ENCODE measurements around the gene HTR2A. TPM values are rescaled to one million over a fixed set of nuclear protein-coding genes. Genes with fewer than 3 reads are reported as not detected.

The HTR2A gene
- total RNA-seq, 1 donor from 2014 or later: 2.2 TPM

GRCh38 chr13:46903748-46904147, 6.9 kb upstream of the HTR2A start:
- no peak for DNase-seq (ENCODE audit: extremely low spot score in 2 of 2)
- no peaks in the 10 kb centered on the region for H3K4me1 ChIP-seq
- H3K4me3 ChIP-seq: no peak overlapping the region
- no peak for TF ChIP-seq CTCF (IDR thresholded peaks at IDR 0.05)
- TF ChIP-seq POLR2AphosphoS5 (IDR thresholded peaks at IDR 0.05; ENCODE audit: insufficient read depth in 1 of 2, low read depth in 1 of 2): no peak
- TF ChIP-seq POLR2A (IDR thresholded peaks at IDR 0.05): no peak
- H3K9me3 ChIP-seq: no peaks in the 10 kb centered on the region
- H3K27me3 ChIP-seq: no peaks in the 10 kb centered on the region
- no peak overlapping the region for H3K27ac ChIP-seq
- intact Hi-C loops (cut with DNase I): no loop called here
- H3K36me3 ChIP-seq: no peaks in the 10 kb centered on the region

GRCh38 chr13:46901721-46902120, 4.9 kb upstream of the HTR2A start:
- Histone ChIP-seq H3K27ac (no peak overlapping the region), H3K4me1 (no peaks in the 10 kb centered on the region), H3K27me3 (no peaks in the 10 kb centered on the region), H3K36me3 (no peaks in the 10 kb centered on the region), H3K4me3 (no peak overlapping the region), H3K9me3 (no peaks in the 10 kb centered on the region)
- TF ChIP-seq CTCF (IDR thresholded peaks at IDR 0.05): no peak
- TF ChIP-seq POLR2AphosphoS5 (IDR thresholded peaks at IDR 0.05; ENCODE audit: insufficient read depth in 1 of 2, low read depth in 1 of 2): no peak
- TF ChIP-seq POLR2A (IDR thresholded peaks at IDR 0.05): no peak
- intact Hi-C loops (cut with DNase I): no loop called here
- DNase-seq (ENCODE audit: extremely low spot score in 2 of 2): no peak

GRCh38 chr13:46899801-46900200, 2.9 kb upstream of the HTR2A start:
- H3K4me1 ChIP-seq: no peaks in the 10 kb centered on the region
- no peak for TF ChIP-seq POLR2AphosphoS5 (IDR thresholded peaks at IDR 0.05; ENCODE audit: insufficient read depth in 1 of 2, low read depth in 1 of 2)
- no peak for TF ChIP-seq CTCF (IDR thresholded peaks at IDR 0.05)
- no peak for TF ChIP-seq POLR2A (IDR thresholded peaks at IDR 0.05)
- intact Hi-C loops (cut with DNase I): no loop called here
- no peaks in the 10 kb centered on the region for H3K9me3 ChIP-seq
- H3K27me3 ChIP-seq: no peaks in the 10 kb centered on the region
- no peaks in the 10 kb centered on the region for H3K36me3 ChIP-seq
- DNase-seq (ENCODE audit: extremely low spot score in 2 of 2): no peak
- no peak overlapping the region for H3K27ac ChIP-seq
- H3K4me3 ChIP-seq: no peak overlapping the region

- Histone ChIP-seq H3K27ac (peak overlapping the region; percentile 71), H3K4me3 (peak overlapping the region; percentile 51 to 69)
Measured at GRCh38 chr13:46895381-46895780, 1.5 kb downstream of the HTR2A start.

More at GRCh38 chr13:46895381-46895780, 1.5 kb downstream of the HTR2A start:
- intact Hi-C loops (cut with DNase I): no loop called here
- TF ChIP-seq POLR2A (IDR thresholded peaks at IDR 0.05) (no peak), POLR2AphosphoS5 (IDR thresholded peaks at IDR 0.05; ENCODE audit: insufficient read depth in 1 of 2, low read depth in 1 of 2) (no peak), CTCF (IDR thresholded peaks at IDR 0.05) (no peak)
- Histone ChIP-seq H3K9me3 (no peaks in the 10 kb centered on the region), H3K27me3 (no peaks in the 10 kb centered on the region), H3K4me1 (peaks cover 14% of the 10 kb centered on the region), H3K36me3 (no peaks in the 10 kb centered on the region)
- no peak for DNase-seq (ENCODE audit: extremely low spot score in 2 of 2)
